Muscle of back (tissue), 11 donors: ENCODE results near the gene RALGAPA2. TPM values are rescaled to one million over a fixed set of nuclear protein-coding genes. Genes with fewer than 3 reads are reported as not detected.
"Not testable (repeated sequence)": the region's sequence is repeated elsewhere in the genome, so short reads cannot be mapped to it uniquely, and the experiment has no call there.

ENCODE experiments used
- DNase-seq, 3 donors: peaks; one replicate each; pipeline versions ENCODE4 v3.0.0 to v3.0.0-alpha.2; 2013
- polyA plus RNA-seq, 10 donors: library from polyadenylated mRNA; unstranded; fragments of 120-200 nt; gene quantifications; one replicate each; pipeline ENCODE4 v1.2.1, GENCODE V29; 2013; ENCODE audit not compliant: insufficient read length in 10 of 10

The RALGAPA2 gene
- polyA plus RNA-seq, 10 donors: 6.8 to 12.3 (median 10.2) TPM

DNA sequence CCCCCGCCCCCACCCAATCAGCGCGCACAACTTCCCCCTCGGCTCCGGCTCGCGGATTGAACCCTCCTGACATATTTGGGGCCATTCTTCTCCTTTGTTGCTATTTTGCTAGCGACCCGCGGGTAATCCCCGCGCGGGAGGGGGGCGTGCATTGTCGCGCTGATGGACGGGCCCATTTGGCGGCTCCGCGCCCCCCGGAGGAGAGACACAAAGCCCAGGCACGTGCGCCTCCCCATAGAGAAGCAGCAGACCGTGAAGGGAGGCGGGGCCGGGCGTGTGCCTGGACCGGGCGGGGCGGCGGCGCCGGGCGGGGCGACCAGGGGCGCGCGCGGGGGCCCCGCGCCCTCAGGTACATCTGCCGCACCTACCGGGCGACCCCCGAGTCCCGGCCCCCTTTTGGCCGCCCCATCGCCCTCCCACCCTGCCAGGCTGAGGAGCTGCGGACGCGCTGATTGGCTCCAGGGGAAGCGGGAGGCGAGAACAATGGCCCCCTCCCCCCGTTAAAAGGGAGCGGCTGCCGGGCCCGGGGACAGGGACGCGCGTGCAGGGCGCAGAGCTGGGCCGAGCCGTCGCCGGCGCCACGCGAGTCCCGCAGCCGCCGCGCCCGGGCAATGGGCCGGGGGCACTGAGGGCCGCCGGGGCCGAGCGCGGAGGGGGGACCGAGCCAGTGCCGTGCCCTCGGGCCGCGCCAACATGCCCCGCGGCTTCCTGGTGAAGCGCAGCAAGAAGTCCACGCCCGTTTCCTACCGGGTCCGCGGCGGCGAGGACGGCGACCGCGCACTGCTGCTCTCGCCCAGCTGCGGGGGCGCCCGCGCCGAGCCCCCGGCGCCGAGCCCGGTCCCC is 344.6 kb downstream of the RALGAPA2 start, which contains the start of gene INSM1:
Gene INSM1, plus strand, starts transcription at position 530 of the 843 bp plus-strand sequence. Its CDS starts 164 bp downstream, at position 694.
- DNase-seq: no peak

DNA sequence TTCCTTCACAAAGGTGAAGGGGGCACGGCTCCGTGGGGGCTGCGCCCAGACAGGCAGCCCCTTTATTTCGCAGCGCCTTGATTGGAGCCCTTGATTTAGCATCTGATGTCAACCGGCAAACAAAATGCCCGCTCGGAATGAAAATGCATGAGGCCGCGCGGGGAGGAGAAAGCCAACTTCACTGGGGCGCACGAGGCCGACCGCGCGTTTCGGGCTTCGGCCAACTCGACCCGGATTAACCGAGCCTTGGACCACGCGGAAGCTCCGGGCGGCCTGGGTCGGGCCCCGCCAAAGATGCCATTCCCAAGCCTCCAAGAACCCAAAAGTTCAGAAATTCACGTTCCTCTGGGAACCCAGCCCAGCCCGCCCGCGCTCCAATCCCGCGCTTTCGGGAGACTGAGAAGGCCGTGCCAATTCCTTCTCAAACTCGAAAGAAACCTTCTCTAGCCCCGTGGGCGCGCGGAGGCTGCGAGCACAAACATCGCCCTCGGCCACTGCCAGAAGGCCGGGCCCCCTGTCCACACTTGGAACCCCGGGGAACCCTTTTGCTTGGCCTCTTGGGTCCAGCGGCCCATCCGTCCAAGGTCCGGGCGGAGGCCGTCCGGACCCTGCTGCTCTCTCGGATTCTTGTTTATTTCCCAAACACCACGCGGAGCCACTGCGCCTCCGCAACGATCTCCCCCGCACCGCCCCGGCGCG is 345.4 kb downstream of the RALGAPA2 start:
- DNase-seq: peak in 1 of 3 donors; percentile 47

DNA sequence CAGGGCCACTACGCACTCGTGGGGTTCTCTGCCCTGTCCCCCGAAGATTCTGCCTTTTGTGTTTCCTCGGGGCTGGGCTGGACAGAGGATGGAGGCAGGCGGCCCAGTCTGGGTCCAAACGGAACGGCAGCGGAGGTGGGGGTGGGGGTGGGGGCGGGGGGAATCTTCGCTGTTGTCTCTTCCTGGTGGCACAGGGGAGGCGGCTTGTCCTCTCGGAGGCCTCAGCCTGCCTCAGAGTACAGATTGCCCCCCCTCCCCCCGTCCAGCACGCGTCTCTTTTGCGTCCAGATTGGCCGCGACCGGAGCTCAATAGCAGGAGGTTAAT is 345.9 kb downstream of the RALGAPA2 start:
- DNase-seq: no peak

DNA sequence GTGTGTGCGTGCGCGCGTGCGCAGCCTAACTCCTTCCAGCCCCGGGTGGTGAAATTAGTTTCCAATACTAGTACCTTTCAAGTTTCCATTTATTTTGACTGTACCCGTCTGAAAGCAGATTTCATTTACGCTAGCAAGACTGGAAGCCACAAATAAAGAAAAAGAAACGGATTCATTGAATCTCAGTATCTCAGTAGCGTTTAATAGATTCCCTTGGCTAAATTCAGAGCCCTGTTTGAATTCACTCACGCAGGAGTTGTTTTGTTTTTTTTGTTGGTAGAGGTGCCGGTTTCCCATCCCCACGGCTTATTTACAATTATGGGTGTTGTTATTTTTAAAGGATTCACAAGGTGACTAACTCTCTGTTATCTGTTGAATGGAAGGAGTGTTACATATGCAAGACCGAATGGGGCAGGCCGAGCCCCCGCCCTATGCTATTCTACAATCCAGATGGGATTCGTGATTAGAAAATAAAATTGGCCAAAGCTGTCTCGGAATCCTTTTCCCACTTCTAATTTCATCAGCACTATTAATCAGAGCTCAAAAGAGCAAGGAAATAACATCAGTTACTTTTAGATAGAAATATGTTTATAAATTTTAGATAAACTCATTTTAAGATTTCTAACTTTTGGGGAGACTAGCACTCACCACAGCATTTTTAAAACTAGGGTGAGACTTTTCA is 346.8 kb downstream of the RALGAPA2 start:
- DNase-seq: peak in 1 of 3 donors; percentile 23

DNA sequence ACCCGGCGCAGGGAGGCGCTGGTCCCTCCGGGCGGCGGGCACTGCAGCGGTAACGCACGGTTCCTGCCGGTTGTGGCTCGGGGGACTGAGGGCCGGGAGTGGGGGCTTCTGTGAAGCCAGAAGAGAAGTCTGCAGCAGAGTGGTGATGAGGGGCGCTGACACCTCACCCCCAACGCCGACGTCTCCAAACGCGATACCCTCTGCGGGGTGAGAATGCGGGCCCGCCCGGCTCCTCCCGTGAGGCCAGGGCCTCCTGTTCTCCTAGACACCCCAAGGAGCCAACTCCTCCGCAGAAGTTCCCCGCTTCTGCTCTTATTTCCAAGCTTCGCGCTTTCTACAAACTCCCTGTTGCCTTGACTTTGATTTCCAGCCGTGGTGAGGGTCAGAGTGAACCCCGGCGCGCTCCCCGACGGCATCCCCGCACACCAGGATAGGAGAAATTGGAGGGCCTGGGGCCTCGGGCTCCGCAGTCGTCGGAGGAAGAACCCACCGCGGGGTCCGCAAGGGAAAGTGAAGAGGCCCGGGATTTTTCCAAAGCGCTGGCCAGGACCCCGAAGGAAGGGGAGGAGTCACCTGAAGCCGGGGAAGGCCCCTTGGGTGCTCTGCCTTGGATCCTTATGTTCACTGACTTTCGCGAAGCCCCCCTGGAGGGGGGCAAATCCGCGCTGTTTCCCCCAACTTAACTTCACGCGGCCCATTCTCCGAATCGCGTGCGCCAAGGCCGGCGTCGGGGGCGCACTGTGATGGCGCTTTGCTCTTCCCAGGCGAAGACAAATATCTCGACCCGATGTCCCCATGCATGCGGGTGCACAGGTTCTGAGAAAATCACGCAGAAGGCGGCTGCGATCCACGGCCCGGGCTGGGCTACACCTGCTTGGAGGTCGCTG is 347.6 kb downstream of the RALGAPA2 start:
- DNase-seq: peak in 1 of 3 donors; percentile 17

DNA sequence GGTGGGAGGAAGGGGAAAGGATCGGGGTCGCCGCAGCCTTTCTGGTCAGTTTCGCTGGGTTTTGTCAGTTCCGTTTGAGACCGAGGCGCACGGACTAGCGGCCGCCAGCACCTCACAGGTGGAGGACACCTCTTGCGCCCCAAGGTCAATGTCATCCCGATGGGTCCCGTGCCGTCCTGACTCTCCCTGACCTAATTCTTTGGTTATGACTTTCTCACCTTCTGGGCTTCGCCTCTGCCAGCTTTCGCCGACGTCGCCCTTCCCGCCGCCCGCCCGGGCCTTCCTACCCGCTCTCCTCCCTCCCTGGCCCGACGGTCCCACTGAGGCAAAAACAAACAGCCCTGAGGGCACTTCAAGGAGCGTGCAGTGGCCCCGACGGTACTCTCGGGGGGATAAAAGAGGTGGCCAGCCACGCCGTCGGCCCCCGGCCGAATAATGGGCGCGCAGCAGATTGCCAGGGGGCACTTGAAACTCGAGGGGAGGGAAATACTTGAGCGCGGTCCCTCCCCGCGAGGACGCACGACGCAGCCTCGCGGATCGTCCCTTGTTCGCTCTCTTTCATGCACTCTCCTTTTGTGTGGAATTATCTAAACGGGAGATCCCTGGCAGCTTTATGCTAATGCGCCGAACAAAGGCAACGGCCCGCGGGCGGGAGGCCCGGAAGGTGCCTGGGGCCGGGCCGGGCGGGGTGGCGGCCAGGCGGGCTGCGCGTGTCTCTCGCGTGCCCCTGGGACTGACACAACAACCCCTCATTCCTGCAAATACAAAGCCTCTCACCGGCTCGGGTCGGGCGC is 348.4 kb downstream of the RALGAPA2 start:
- DNase-seq: no peak

DNA sequence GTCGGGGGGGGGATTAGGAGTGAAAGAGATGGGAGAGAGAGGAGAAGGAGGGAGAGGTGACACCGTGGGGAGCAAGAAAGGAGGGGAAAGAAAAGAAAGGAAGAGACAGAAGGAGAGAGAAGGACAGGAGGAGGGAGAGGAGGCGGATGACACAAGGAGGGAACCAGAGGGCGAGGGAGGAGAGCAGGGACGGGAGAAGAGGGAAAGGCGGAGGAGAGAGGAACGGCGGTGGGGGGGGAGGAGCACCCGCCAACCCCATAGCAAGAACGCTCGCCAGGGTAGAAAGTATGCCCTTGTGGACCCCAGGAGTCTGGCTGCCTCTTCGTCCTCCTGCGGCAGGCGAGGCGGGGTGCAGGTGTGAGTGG is 349.0 kb downstream of the RALGAPA2 start:
- DNase-seq: no peak

DNA sequence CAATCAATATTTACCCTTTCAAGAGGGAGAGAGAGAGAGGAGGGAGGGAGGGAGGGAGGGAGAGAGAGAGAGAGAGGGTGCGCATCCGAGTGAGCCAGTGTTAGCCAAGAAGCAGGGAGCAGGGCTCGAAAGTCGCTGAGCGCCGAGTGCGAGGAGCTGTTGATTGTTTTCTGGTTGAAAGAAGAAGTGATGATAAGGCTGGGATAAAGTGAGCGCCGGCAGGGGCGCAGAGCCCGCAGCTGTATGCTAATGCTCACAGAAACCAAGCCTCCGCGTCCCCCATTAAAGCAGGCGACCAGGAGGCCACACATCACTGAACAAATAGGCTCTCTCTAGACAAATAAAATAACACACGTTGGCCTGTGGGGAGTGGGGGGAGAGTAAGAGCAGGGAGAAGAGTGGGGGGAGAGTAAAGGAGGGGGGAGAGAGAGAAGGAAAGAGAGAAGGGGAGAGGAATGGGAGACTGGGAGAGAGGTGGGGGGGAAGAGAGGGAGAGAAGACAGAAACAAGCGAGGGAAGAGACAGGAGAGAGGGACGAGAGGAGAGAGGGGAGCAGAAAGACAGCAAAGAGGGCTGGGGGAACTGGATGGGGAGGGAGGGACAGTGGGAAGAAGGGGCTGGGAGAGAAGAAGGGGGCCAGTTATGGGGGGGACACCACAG is 349.5 kb downstream of the RALGAPA2 start:
- DNase-seq: peak in 1 of 3 donors; percentile 18

DNA sequence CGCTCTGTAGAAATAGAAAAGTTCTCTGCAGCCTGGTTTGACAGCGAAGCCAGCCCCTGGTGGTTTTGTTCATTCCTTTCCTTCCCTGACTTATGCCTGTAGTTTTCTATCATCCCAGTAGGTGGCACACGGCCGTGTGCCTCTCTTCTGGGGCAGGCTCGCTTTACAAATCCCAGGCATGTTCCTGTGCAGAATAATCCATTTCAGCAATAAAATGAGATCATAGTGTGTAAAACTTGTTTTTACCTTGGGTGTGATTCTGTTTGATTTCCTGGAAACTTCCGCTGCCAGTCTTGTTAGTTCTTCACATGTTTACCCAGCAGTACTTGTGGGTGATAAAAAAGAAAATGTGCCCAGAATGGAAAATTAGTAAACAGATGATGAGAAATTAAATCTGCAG is 352.0 kb downstream of the RALGAPA2 start:
- DNase-seq: peak; percentile 37 to 78 (median 61)

DNA sequence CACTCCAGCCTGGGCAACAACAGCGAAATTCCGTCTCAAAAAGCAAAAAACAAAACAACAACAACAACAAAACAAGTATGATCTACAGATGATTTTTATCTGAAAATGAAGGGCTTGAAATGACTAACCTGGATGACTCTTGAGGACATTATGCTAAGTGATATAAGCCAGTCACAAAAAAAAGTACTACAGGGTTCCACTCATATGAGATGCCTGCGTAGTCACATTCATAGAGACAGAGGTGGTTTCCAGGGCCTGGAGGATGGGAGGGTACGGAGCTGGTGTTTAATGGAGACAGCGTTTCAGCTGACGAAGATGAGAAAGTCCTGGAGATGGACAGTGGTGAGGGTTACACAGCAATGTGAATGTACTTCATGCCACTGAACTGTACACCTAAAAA is 352.8 kb downstream of the RALGAPA2 start:
- no peak for DNase-seq

DNA sequence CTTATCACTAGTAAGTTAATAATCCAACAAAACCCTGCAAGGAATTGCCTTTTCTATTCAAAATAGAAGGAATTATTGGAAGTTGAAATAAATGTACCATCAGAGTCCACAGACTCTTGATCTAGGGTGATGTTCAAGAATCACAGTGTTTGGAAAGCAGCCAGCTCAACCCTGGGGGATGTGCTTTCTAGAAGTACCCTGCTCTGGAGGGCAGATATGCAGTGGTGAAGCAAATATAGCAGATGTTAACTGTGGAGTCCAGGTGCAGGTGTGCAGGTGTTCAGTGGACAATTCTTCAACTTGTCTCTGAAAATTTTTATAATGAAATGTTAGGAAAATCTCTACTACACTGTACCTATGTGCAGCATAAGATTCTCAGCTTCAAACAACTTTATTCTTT is 353.6 kb downstream of the RALGAPA2 start:
- DNase-seq: no peak

DNA sequence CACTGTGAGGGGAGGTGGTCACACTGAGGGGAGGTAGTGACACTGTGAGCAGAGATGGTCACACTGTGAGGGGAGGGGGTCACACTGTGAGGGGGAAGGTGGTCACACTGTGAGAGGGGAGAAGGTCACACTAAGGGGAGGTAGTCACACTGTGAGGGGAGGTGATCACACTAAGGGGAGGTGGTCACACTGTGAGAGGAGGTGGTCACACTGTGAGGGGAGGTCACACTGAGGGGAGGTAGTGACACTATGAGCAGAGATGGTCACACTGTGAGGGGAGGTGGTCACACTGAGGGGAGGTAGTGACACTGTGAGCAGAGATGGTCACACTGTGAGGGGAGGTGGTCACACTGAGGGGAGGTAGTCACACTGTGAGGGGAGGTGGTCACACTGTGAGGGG is 356.9 kb downstream of the RALGAPA2 start:
- DNase-seq: not testable (repeated sequence)

DNA sequence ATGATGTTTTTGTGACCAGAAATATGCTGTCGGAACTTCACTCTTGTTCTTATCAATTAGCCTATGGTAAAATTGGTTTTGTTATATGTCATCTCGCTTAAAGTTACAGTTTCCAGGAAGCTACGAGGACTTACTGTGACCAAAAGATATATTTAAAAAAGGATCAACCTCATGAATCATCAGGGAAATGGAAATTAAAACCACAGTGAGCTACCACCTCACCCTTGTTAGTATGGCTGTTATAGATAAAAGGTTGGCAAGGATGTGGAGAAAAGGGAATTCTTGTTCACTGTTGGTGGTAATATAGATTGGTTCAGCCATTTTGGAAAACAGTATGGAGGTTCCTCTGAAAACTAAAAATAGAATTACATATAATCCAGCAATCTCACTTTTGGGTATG is 358.9 kb downstream of the RALGAPA2 start:
- no peak for DNase-seq

DNA sequence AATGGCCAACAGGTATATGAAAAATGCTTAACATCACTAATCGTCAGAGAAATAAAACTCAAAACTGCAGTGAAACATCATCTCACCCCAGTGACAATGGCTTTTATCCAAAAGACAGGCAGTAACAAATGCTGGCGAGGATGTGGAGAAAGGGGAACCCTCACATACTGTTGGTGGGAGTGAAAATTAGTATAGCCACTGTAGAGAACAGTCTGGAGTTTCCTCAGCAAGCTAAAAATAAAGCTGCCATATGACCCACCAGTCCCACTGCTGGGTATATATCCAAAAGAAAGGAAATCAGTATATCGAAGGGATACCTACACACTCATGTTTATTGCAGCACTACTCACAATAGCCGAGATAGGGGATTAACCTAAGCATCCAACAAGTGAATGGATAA is 368.0 kb downstream of the RALGAPA2 start:
- no peak for DNase-seq

DNA sequence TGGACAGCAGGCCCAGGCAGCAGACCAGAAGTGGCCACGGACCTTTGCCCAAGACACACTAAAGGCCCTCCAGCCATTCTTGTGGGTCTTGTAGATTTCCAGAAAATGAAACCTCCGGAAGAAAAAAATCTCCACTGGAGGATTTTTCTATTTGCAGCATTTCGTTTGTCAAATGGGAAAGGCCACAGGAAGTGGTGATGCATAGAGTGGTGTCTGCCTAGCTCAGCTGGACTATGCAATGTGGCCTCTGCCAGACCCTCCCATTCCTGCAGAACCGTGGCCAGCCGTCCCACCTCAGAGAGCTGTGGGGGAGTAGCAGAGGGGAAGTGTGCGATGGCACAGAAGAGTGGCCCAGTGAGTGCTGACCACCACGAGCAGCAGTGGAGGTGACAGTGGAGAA is 368.5 kb downstream of the RALGAPA2 start:
- no peak for DNase-seq
